Measurements from ENCODE around the gene TRMT61A. TPM values are rescaled to one million over a fixed set of nuclear protein-coding genes. Genes with fewer than 3 reads are reported as not detected.
A peak's percentile ranks its signal among the peaks of the same experiment; 100 is the strongest.

TRMT61A gene
- total RNA-seq, 1 experiment from 2014 or later = 14.9 TPM

DNA sequence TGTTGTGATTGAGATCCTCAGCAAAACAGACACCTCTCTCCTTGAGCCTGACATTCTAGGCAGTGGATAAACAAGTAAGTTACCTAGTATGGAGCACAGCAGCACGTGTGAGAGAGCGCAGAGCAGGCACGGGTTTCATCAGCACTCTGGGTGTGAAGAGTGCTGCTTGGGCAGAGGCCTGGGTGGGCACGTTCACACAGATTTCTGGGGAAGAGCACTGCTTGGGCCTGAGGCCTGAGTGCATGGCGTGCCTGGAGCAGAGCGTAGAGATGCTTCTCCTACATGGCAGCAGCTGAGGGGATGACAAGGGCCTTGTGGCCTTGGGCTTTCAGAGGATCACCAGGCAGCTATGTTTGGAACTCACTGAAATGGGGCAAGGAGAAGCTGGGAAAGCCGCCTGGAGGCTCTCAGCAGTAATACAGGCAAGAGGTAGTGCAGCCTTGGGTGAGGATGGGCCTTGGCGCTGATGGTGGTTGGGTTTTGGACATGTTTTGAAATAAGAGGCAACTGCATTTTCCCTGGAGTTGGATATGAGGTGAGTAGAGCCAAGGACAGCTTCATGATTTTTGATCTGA, 23.9 kb upstream of the TRMT61A start:
- TF ChIP-seq FOSL1 (IDR thresholded peaks at IDR 0.05; ENCODE audit: low read depth) (no peak), CTCF (IDR thresholded peaks at IDR 0.05 in 2 of 3, conservative IDR thresholded peaks at IDR 0.05 in 1 of 3; ENCODE audit: borderline replicate concordance in 1 of 3, insufficient read depth in 1 of 3, low read depth in 2 of 3, low read length in 2 of 3) (peak in 1 of 3 experiments; percentile 33; a peak in 2 of 6 replicates)
- peak; percentile 59; the same call in 1 of the 2 replicates for ATAC-seq
- Histone ChIP-seq H4K20me1 (ENCODE audit: insufficient read depth) (no peaks in the 10 kb centered on the region; the same call in 1 of the 2 replicates), H3K27ac (ENCODE audit: low read depth, low read length) (no peak overlapping the region), H3K4me1 (ENCODE audit: control insufficient read depth in 1 of 2, insufficient read depth in 2 of 2, low read length in 2 of 2) (no peaks in the 10 kb centered on the region), H3K36me3 (ENCODE audit: control insufficient read depth in 1 of 2, insufficient read depth in 2 of 2, low read length in 2 of 2) (peaks cover 23 to 33% of the 10 kb centered on the region in 2 experiments), H3K79me2 (ENCODE audit: insufficient read depth, low read length) (peaks cover 15% of the 10 kb centered on the region), H3K4me3 (replicated peaks in 1 of 2; ENCODE audit: low read depth in 1 of 2, low read length in 2 of 2) (no peak overlapping the region), H3K9me2 (ENCODE audit: insufficient read depth) (no peaks in the 10 kb centered on the region), H3K4me2 (ENCODE audit: low read length) (no peak overlapping the region), H3K9ac (ENCODE audit: low read length) (no peak overlapping the region), H3K27me3 (ENCODE audit: insufficient read depth, low read length) (no peaks in the 10 kb centered on the region), H2AFZ (ENCODE audit: low read depth, low read length, poor library complexity, severe bottlenecking) (no peak overlapping the region), H3K9me3 (ENCODE audit: control insufficient read depth in 1 of 2, insufficient read depth in 1 of 2, low read depth in 1 of 2, low read length in 2 of 2) (no peaks in the 10 kb centered on the region)
- ChIA-PET POLR2A (no interaction called here), CTCF (interaction anchor here (0.9 kb wide), 1 partner anchor 14 kb away, joined by 4 read pairs; no protein-coding TSS in a partner anchor), RAD21 (ENCODE audit: low non-redundant PET in 1 of 2, low total read pairs in 2 of 2, uncharacterized antibody in 2 of 2, unreplicated experiment in 2 of 2) (no interaction called here)
- DNase-seq (ENCODE audit: low read depth, low spot score) = no peak
- intact Hi-C loops (cut with micrococcal nuclease) = no loop called here
- BruUV-seq (replicated peaks) = no TSS peak

- ATAC-seq (no peak), DNase-seq (ENCODE audit: low read depth, low spot score) (no peak)
- Histone ChIP-seq H3K9me3 (ENCODE audit: control insufficient read depth in 1 of 2, insufficient read depth in 1 of 2, low read depth in 1 of 2, low read length in 2 of 2) (no peaks in the 10 kb centered on the region), H4K20me1 (ENCODE audit: insufficient read depth) (no peaks in the 10 kb centered on the region), H3K4me1 (ENCODE audit: control insufficient read depth in 1 of 2, insufficient read depth in 2 of 2, low read length in 2 of 2) (peaks cover 0 to 5% of the 10 kb centered on the region in 2 experiments; a peak in 1 of 4 replicates), H3K4me2 (ENCODE audit: low read length) (no peak overlapping the region), H3K27me3 (ENCODE audit: insufficient read depth, low read length) (no peaks in the 10 kb centered on the region), H3K4me3 (replicated peaks in 1 of 2; ENCODE audit: low read depth in 1 of 2, low read length in 2 of 2) (no peak overlapping the region), H2AFZ (ENCODE audit: low read depth, low read length, poor library complexity, severe bottlenecking) (no peak overlapping the region), H3K27ac (ENCODE audit: low read depth, low read length) (no peak overlapping the region), H3K79me2 (ENCODE audit: insufficient read depth, low read length) (no peaks in the 10 kb centered on the region), H3K9ac (ENCODE audit: low read length) (no peak overlapping the region), H3K36me3 (ENCODE audit: control insufficient read depth in 1 of 2, insufficient read depth in 2 of 2, low read length in 2 of 2) (peaks cover 16 to 17% of the 10 kb centered on the region in 2 experiments), H3K9me2 (ENCODE audit: insufficient read depth) (no peaks in the 10 kb centered on the region)
- TF ChIP-seq RAD21 (IDR thresholded peaks at IDR 0.05; ENCODE audit: low read depth) (peak; percentile 12; the same call in 1 of the 2 replicates), CBX3 (IDR thresholded peaks at IDR 0.05; ENCODE audit: low read depth) (no peak)
- intact Hi-C loops (cut with micrococcal nuclease) = no loop called here
- ChIA-PET CTCF (no interaction called here), POLR2A (no interaction called here), RAD21 (ENCODE audit: low non-redundant PET in 1 of 2, low total read pairs in 2 of 2, uncharacterized antibody in 2 of 2, unreplicated experiment in 2 of 2) (no interaction called here)
- BruUV-seq (replicated peaks) = no TSS peak
Measured at GRCh38 chr14:103507751-103508150, 21.2 kb upstream of the TRMT61A start.
